ENCODE measurements around the gene UMOD. TPM values are rescaled to one million over a fixed set of nuclear protein-coding genes. Genes with fewer than 3 reads are reported as not detected.

Gene UMOD
- total RNA-seq, 1 experiment from 2014 or later: not detected

GRCh38 chr16:20383106-20384029, 30.9 kb upstream of the UMOD start:
- Histone ChIP-seq H3K36me3 (no peaks in the 10 kb centered on the region), H3K4me1 (replicated peaks) (no peaks in the 10 kb centered on the region), H3K9me3 (replicated peaks) (no peaks in the 10 kb centered on the region), H3K4me3 (no peak overlapping the region), H3K27ac (no peak overlapping the region), H3K27me3 (replicated peaks) (no peaks in the 10 kb centered on the region)
- peak; percentile 20 to 60 for DNase-seq (ENCODE audit: low read depth in 1 of 2, low spot score in 2 of 2)

- no peaks in the 10 kb centered on the region for H3K36me3 ChIP-seq
Measured at GRCh38 chr16:20382202-20382948, 29.9 kb upstream of the UMOD start.

GRCh38 chr16:20380782-20381181, 28.3 kb upstream of the UMOD start:
- Histone ChIP-seq H3K4me1 (replicated peaks) (no peaks in the 10 kb centered on the region), H3K4me3 (no peak overlapping the region), H3K9me3 (replicated peaks) (no peaks in the 10 kb centered on the region), H3K36me3 (no peaks in the 10 kb centered on the region), H3K27me3 (replicated peaks) (no peaks in the 10 kb centered on the region), H3K27ac (no peak overlapping the region)
- no peak for DNase-seq (ENCODE audit: low read depth in 1 of 2, low spot score in 2 of 2)

More at GRCh38 chr16:20382202-20382948, 29.9 kb upstream of the UMOD start:
- Histone ChIP-seq H3K27me3 (replicated peaks) (no peaks in the 10 kb centered on the region), H3K27ac (no peak overlapping the region), H3K4me3 (no peak overlapping the region), H3K4me1 (replicated peaks) (no peaks in the 10 kb centered on the region), H3K9me3 (replicated peaks) (no peaks in the 10 kb centered on the region)
- DNase-seq (ENCODE audit: low read depth in 1 of 2, low spot score in 2 of 2): no peak

- no peak for DNase-seq (ENCODE audit: low read depth in 1 of 2, low spot score in 2 of 2)
- H3K4me1 ChIP-seq (replicated peaks): no peaks in the 10 kb centered on the region
- H3K4me3 ChIP-seq: no peak overlapping the region
- H3K9me3 ChIP-seq (replicated peaks): no peaks in the 10 kb centered on the region
- H3K36me3 ChIP-seq: no peaks in the 10 kb centered on the region
- no peaks in the 10 kb centered on the region for H3K27me3 ChIP-seq (replicated peaks)
- H3K27ac ChIP-seq: no peak overlapping the region
Measured at GRCh38 chr16:20377181-20377580, 24.7 kb upstream of the UMOD start.

GRCh38 chr16:20372701-20373100, 20.2 kb upstream of the UMOD start:
- no peaks in the 10 kb centered on the region for H3K27me3 ChIP-seq (replicated peaks)
- no peak overlapping the region for H3K27ac ChIP-seq
- H3K36me3 ChIP-seq: no peaks in the 10 kb centered on the region
- DNase-seq (ENCODE audit: low read depth in 1 of 2, low spot score in 2 of 2): no peak
- no peaks in the 10 kb centered on the region for H3K4me1 ChIP-seq (replicated peaks)
- H3K9me3 ChIP-seq (replicated peaks): no peaks in the 10 kb centered on the region
- no peak overlapping the region for H3K4me3 ChIP-seq

- Histone ChIP-seq H3K4me3 (no peak overlapping the region), H3K9me3 (replicated peaks) (no peaks in the 10 kb centered on the region), H3K27me3 (replicated peaks) (no peaks in the 10 kb centered on the region), H3K4me1 (replicated peaks) (no peaks in the 10 kb centered on the region), H3K27ac (no peak overlapping the region), H3K36me3 (no peaks in the 10 kb centered on the region)
- DNase-seq (ENCODE audit: low read depth in 1 of 2, low spot score in 2 of 2): no peak
Measured at GRCh38 chr16:20369452-20370054, 17.0 kb upstream of the UMOD start.

- Histone ChIP-seq H3K27ac (no peak overlapping the region), H3K9me3 (replicated peaks) (no peaks in the 10 kb centered on the region), H3K4me1 (replicated peaks) (no peaks in the 10 kb centered on the region), H3K27me3 (replicated peaks) (0 out of 2 replicates have a peak, but pooled peaks cover 2% of the 10 kb centered on the region), H3K4me3 (no peak overlapping the region), H3K36me3 (no peaks in the 10 kb centered on the region)
- DNase-seq (ENCODE audit: low read depth in 1 of 2, low spot score in 2 of 2): no peak
Measured at GRCh38 chr16:20364051-20364450, 11.5 kb upstream of the UMOD start.

GRCh38 chr16:20363191-20363590, 10.7 kb upstream of the UMOD start:
- H3K27me3 ChIP-seq (replicated peaks): 0 out of 2 replicates have a peak, but pooled peaks cover 2% of the 10 kb centered on the region
- no peaks in the 10 kb centered on the region for H3K4me1 ChIP-seq (replicated peaks)
- no peaks in the 10 kb centered on the region for H3K36me3 ChIP-seq
- H3K4me3 ChIP-seq: no peak overlapping the region
- DNase-seq (ENCODE audit: low read depth in 1 of 2, low spot score in 2 of 2): no peak
- no peaks in the 10 kb centered on the region for H3K9me3 ChIP-seq (replicated peaks)
- H3K27ac ChIP-seq: no peak overlapping the region

- DNase-seq (ENCODE audit: low read depth in 1 of 2, low spot score in 2 of 2): no peak
- H3K27ac ChIP-seq: no peak overlapping the region
- H3K4me1 ChIP-seq (replicated peaks): no peaks in the 10 kb centered on the region
- 0 out of 2 replicates have a peak, but pooled peaks cover 5% of the 10 kb centered on the region for H3K27me3 ChIP-seq (replicated peaks)
- H3K36me3 ChIP-seq: no peaks in the 10 kb centered on the region
- no peaks in the 10 kb centered on the region for H3K9me3 ChIP-seq (replicated peaks)
- no peak overlapping the region for H3K4me3 ChIP-seq
Measured at GRCh38 chr16:20359997-20360396, 7.5 kb upstream of the UMOD start.

GRCh38 chr16:20355114-20355782, 2.7 kb upstream of the UMOD start:
- Histone ChIP-seq H3K9me3 (replicated peaks) (no peaks in the 10 kb centered on the region), H3K36me3 (no peaks in the 10 kb centered on the region), H3K27ac (no peak overlapping the region), H3K4me1 (replicated peaks) (no peaks in the 10 kb centered on the region), H3K4me3 (no peak overlapping the region), H3K27me3 (replicated peaks) (0 out of 2 replicates have a peak, but pooled peaks cover 8% of the 10 kb centered on the region)
- DNase-seq (ENCODE audit: low read depth in 1 of 2, low spot score in 2 of 2): no peak

GRCh38 chr16:20353379-20353778, 864 bp upstream of the UMOD start:
- Histone ChIP-seq H3K4me1 (replicated peaks) (no peaks in the 10 kb centered on the region), H3K4me3 (no peak overlapping the region), H3K27me3 (replicated peaks) (0 out of 2 replicates have a peak, but pooled peaks cover 8% of the 10 kb centered on the region), H3K27ac (no peak overlapping the region), H3K36me3 (no peaks in the 10 kb centered on the region), H3K9me3 (replicated peaks) (no peaks in the 10 kb centered on the region)
- no peak for DNase-seq (ENCODE audit: low read depth in 1 of 2, low spot score in 2 of 2)

GRCh38 chr16:20349615-20350014, 2.9 kb downstream of the UMOD start:
- Histone ChIP-seq H3K27me3 (replicated peaks) (0 out of 2 replicates have a peak, but pooled peaks cover 5% of the 10 kb centered on the region), H3K9me3 (replicated peaks) (no peaks in the 10 kb centered on the region), H3K36me3 (no peaks in the 10 kb centered on the region), H3K4me1 (replicated peaks) (no peaks in the 10 kb centered on the region), H3K4me3 (no peak overlapping the region), H3K27ac (no peak overlapping the region)
- DNase-seq (ENCODE audit: low read depth in 1 of 2, low spot score in 2 of 2): no peak

Measured in SJSA1 (cell line).